ENCODE results near the gene PEX14. TPM values are rescaled to one million over a fixed set of nuclear protein-coding genes. Genes with fewer than 3 reads are reported as not detected.
"Not testable (repeated sequence)": the region's sequence is repeated elsewhere in the genome, so short reads cannot be mapped to it uniquely, and the experiment has no call there.

Gene PEX14
- total RNA-seq, 1 experiment from 2014 or later = 20.4 TPM

- no peak for DNase-seq (ENCODE audit: low read depth)
Observed at GRCh38 chr1:10494418-10494753, 19.6 kb downstream of the PEX14 start.

- peak; percentile 66 for DNase-seq (ENCODE audit: low read depth)
Observed at GRCh38 chr1:10494754-10495474, 20.2 kb downstream of the PEX14 start.

GRCh38 chr1:10495475-10495817, 20.7 kb downstream of the PEX14 start:
- no peak for DNase-seq (ENCODE audit: low read depth)

- DNase-seq (ENCODE audit: low read depth) = no peak
Observed at GRCh38 chr1:10495952-10496351, 21.2 kb downstream of the PEX14 start.

- DNase-seq (ENCODE audit: low read depth) = no peak
Observed at GRCh38 chr1:10497109-10497508, 22.4 kb downstream of the PEX14 start.

GRCh38 chr1:10498231-10498630, 23.5 kb downstream of the PEX14 start:
- no peak for DNase-seq (ENCODE audit: low read depth)

GRCh38 chr1:10502206-10502605, 27.5 kb downstream of the PEX14 start:
- no peak for DNase-seq (ENCODE audit: low read depth)

GRCh38 chr1:10504249-10504648, 29.5 kb downstream of the PEX14 start:
- DNase-seq (ENCODE audit: low read depth) = no peak

- not testable (repeated sequence) for DNase-seq (ENCODE audit: low read depth)
Observed at GRCh38 chr1:10506046-10506676, 31.4 kb downstream of the PEX14 start.

GRCh38 chr1:10506677-10507047, 31.9 kb downstream of the PEX14 start:
- no peak for DNase-seq (ENCODE audit: low read depth)

- DNase-seq (ENCODE audit: low read depth) = peak; percentile 73
Observed at GRCh38 chr1:10507111-10507879, 32.5 kb downstream of the PEX14 start.

GRCh38 chr1:10508511-10508951, 33.8 kb downstream of the PEX14 start:
- no peak for DNase-seq (ENCODE audit: low read depth)

- no peak for DNase-seq (ENCODE audit: low read depth)
Observed at GRCh38 chr1:10509809-10510509, 35.2 kb downstream of the PEX14 start.

- DNase-seq (ENCODE audit: low read depth) = peak; percentile 92
Observed at GRCh38 chr1:10510520-10511493, 36.1 kb downstream of the PEX14 start.

- no peak for DNase-seq (ENCODE audit: low read depth)
Observed at GRCh38 chr1:10511494-10511885, 36.7 kb downstream of the PEX14 start.

GRCh38 chr1:10513199-10513598, 38.4 kb downstream of the PEX14 start:
- DNase-seq (ENCODE audit: low read depth) = no peak

- peak; percentile 41 for DNase-seq (ENCODE audit: low read depth)
Observed at GRCh38 chr1:10514490-10515235, 39.9 kb downstream of the PEX14 start.

GRCh38 chr1:10515301-10515975, 40.7 kb downstream of the PEX14 start:
- no peak for DNase-seq (ENCODE audit: low read depth)

- no peak for DNase-seq (ENCODE audit: low read depth)
Observed at GRCh38 chr1:10515976-10516750, 41.4 kb downstream of the PEX14 start.

All from HT1080 (cell line).